Ovary (tissue), 3 donors: ENCODE results near the gene TBX3.

Experiments used
- CTCF ChIP-seq, 3 donors: fragments of 450-650 bp in 2 of 3; fragments of 200-600 bp in 1 of 3; IDR thresholded peaks; one replicate each; pipeline versions ENCODE4 v1.5.1 to v1.8.0; 2016 to 2022; ENCODE audit warnings: antibody characterized with exemption in 3 of 3, mild to moderate bottlenecking in 1 of 3
- EP300 ChIP-seq: sonication (generic); formaldehyde crosslinking; IDR thresholded peaks from one replicate; pipeline ENCODE4 v1.6.1; 2017; ENCODE audit warnings: antibody characterized with exemption
- POLR2A ChIP-seq: fragments of 450-650 bp; IDR thresholded peaks from one replicate; pipeline ENCODE4 v1.6.1; 2017; ENCODE audit warnings: antibody characterized with exemption, mild to moderate bottlenecking, moderate library complexity
- donor health status: DM: no; HTN: no; CAD: no.

- TF ChIP-seq CTCF (IDR thresholded peaks at IDR 0.05) (no peak), POLR2A (no peak), EP300 (no peak)
These were observed 14.3 kb downstream of the TBX3 start for GRCh38 chr12:114669401-114670290.
